IMR-90 (cell line): Measurements from ENCODE around the gene PFKP. TPM values are rescaled to one million over a fixed set of nuclear protein-coding genes. Genes with fewer than 3 reads are reported as not detected.

ENCODE experiments used
- ATAC-seq: fragments of 200-7000 bp; cut with Tn5 transposase; 2 replicates; pipeline ENCODE4 v1.9.1; 2020; ENCODE audit warnings: low read depth, mild to moderate bottlenecking, moderate library complexity
- BruUV-seq: library from RNA; stranded (reverse); fragments of 400-500 nt; replicated peaks from 2 replicates; lab custom pipeline; 2021; lab: Mats Ljungman, UMichigan
- CTCF ChIA-PET: fragments of 300-600 bp; formaldehyde crosslinking; extraction: SDS; loops from one replicate; lab custom pipeline; 2021; ENCODE audit warnings: antibody characterized with exemption; lab: Yijun Ruan, JAX
- POLR2A ChIA-PET: fragments of 300-600 bp; sonication (Branson Sonifier 250); formaldehyde crosslinking; loops from one replicate; lab custom pipeline; 2022; ENCODE audit warnings: antibody characterized with exemption; ENCODE audit not compliant: unreplicated experiment; lab: Charles Lee
- DNase-seq: peaks from one replicate; pipeline ENCODE4 v3.0.0; 2013
- H2AFZ ChIP-seq: replicated peaks from 2 replicates; pipeline ENCODE3; 2013; ENCODE audit warnings: low read length, mild to moderate bottlenecking; ENCODE audit not compliant: poor library complexity
- H2AK5ac ChIP-seq: 2 replicates; pipeline ENCODE4 v1.6.1; 2013; ENCODE audit warnings: low read depth, low read length, inconsistent platforms
- H2AK9ac ChIP-seq: replicated peaks from 2 replicates; pipeline ENCODE3; 2013; ENCODE audit warnings: mild to moderate bottlenecking, low read depth, low read length, moderate library complexity; ENCODE audit not compliant: poor library complexity
- H2BK120ac ChIP-seq: 2 replicates; pipeline ENCODE4 v1.6.1; 2013; ENCODE audit warnings: low read depth, low read length, inconsistent platforms
- H2BK15ac ChIP-seq: 3 replicates; pipeline ENCODE4 v1.6.1; 2013; ENCODE audit warnings: low read depth, low read length, inconsistent platforms
- H2BK20ac ChIP-seq: 2 replicates; pipeline ENCODE4 v1.6.1; 2013; ENCODE audit warnings: low read depth, mild to moderate bottlenecking, inconsistent platforms, low read length, moderate library complexity
- H2BK5ac ChIP-seq: 2 replicates; pipeline ENCODE4 v1.6.1; 2013; ENCODE audit warnings: mild to moderate bottlenecking, low read depth, low read length, inconsistent platforms; ENCODE audit not compliant: poor library complexity, severe bottlenecking
- H3K14ac ChIP-seq: replicated peaks from 2 replicates; pipeline ENCODE4 v1.6.1; 2013; ENCODE audit warnings: low read depth, low read length, inconsistent platforms
- H3K18ac ChIP-seq: 2 replicates; pipeline ENCODE4 v1.6.1; 2013; ENCODE audit warnings: low read depth, low read length, control low read depth
- H3K23ac ChIP-seq: 2 replicates; pipeline ENCODE4 v1.6.1; 2013; ENCODE audit warnings: low read depth, low read length, inconsistent platforms
- H3K27ac ChIP-seq: 2 replicates; pipeline ENCODE4 v1.5.1; 2013; ENCODE audit warnings: mild to moderate bottlenecking, control low read depth, low read length; ENCODE audit not compliant: insufficient read depth
- H3K27me3 ChIP-seq: 2 replicates; pipeline ENCODE4 v1.6.1; 2013; ENCODE audit warnings: low read length; ENCODE audit not compliant: control insufficient read depth, insufficient read depth
- H3K36me3 ChIP-seq: 2 replicates; pipeline ENCODE4 v1.6.1; 2013; ENCODE audit warnings: low read length, mixed read lengths; ENCODE audit not compliant: control insufficient read depth, insufficient read depth
- H3K4ac ChIP-seq: 2 replicates; pipeline ENCODE4 v1.6.1; 2013; ENCODE audit warnings: low read depth, low read length, inconsistent platforms
- H3K4me1 ChIP-seq: 2 replicates; pipeline ENCODE4 v1.6.1; 2013; ENCODE audit warnings: low read length, mixed read lengths; ENCODE audit not compliant: control insufficient read depth, insufficient read depth
- H3K4me2 ChIP-seq: 2 replicates; pipeline ENCODE4 v1.6.1; 2013; ENCODE audit warnings: low read depth, mild to moderate bottlenecking, control low read depth, low read length, moderate library complexity
- H3K4me3 ChIP-seq: 2 replicates; pipeline ENCODE4 v1.5.1; 2013; ENCODE audit warnings: low read depth, mild to moderate bottlenecking, control low read depth, low read length, moderate library complexity; ENCODE audit not compliant: insufficient read depth
- H3K56ac ChIP-seq: 2 replicates; pipeline ENCODE4 v1.6.1; 2013; ENCODE audit warnings: low read length, inconsistent platforms; ENCODE audit not compliant: insufficient read depth; ENCODE audit errors: extremely low read depth
- H3K79me1 ChIP-seq, 2 experiments: 2 replicates each; pipeline ENCODE4 v1.6.1; 2013; ENCODE audit warnings: low read length in 2 of 2, inconsistent platforms in 1 of 2, low read depth in 1 of 2
- H3K9ac ChIP-seq: 2 replicates; pipeline ENCODE4 v1.6.1; 2013; ENCODE audit warnings: low read depth, low read length, control low read depth
- H3K9me1 ChIP-seq: 2 replicates; pipeline ENCODE4 v1.6.1; 2013; ENCODE audit warnings: low read length, inconsistent platforms; ENCODE audit not compliant: insufficient read depth
- H3K9me3 ChIP-seq: 2 replicates; pipeline ENCODE4 v1.6.1; 2013; ENCODE audit warnings: low read length; ENCODE audit not compliant: control insufficient read depth, insufficient read depth
- H4K20me1 ChIP-seq: 2 replicates; pipeline ENCODE4 v1.6.1; 2013; ENCODE audit warnings: low read length, inconsistent platforms; ENCODE audit not compliant: insufficient read depth
- H4K5ac ChIP-seq: 2 replicates; pipeline ENCODE4 v1.6.1; 2013; ENCODE audit warnings: mild to moderate bottlenecking, low read depth, low read length, control low read depth
- H4K8ac ChIP-seq, 2 experiments: 2 replicates each; pipeline ENCODE4 v1.6.1; 2013; ENCODE audit warnings: low read depth in 2 of 2, low read length in 2 of 2, control low read depth in 1 of 2, inconsistent platforms in 1 of 2
- H4K91ac ChIP-seq: 2 replicates; pipeline ENCODE4 v1.6.1; 2013; ENCODE audit warnings: low read depth, low read length, inconsistent platforms; ENCODE audit not compliant: insufficient read depth
- BHLHE40 ChIP-seq: fragments of 150-350 bp; IDR thresholded peaks from 2 replicates; pipeline ENCODE4 v1.6.1; 2016; ENCODE audit warnings: mild to moderate bottlenecking, low read depth, low read length
- ELK1 ChIP-seq: fragments of 150-350 bp; IDR thresholded peaks from 2 replicates; pipeline ENCODE4 v1.6.1; 2016; ENCODE audit warnings: low read depth, mild to moderate bottlenecking, low read length, moderate library complexity, borderline replicate concordance
- MAFK ChIP-seq: IDR thresholded peaks from 2 replicates; pipeline ENCODE4 v1.6.1; 2012; ENCODE audit warnings: low read depth, low read length, improper control_type of control experiment
- MAZ ChIP-seq: IDR thresholded peaks from 2 replicates; pipeline ENCODE4 v1.6.1; 2012; ENCODE audit warnings: low read depth, mild to moderate bottlenecking, low read length, improper control_type of control experiment, moderate library complexity, borderline replicate concordance
- MXI1 ChIP-seq: IDR thresholded peaks from 2 replicates; pipeline ENCODE4 v1.6.1; 2012; ENCODE audit warnings: low read depth, mild to moderate bottlenecking, low read length, moderate library complexity, borderline replicate concordance
- NFE2L2 ChIP-seq: fragments of 150-350 bp; IDR thresholded peaks from 2 replicates; pipeline ENCODE4 v1.6.1; 2016; ENCODE audit warnings: low read depth, mild to moderate bottlenecking, low read length
- POLR2A ChIP-seq: IDR thresholded peaks from 2 replicates; pipeline ENCODE4 v1.6.1; 2012; ENCODE audit warnings: mild to moderate bottlenecking, low read depth, low read length
- RCOR1 ChIP-seq: IDR thresholded peaks from 2 replicates; pipeline ENCODE4 v1.6.1; 2012; ENCODE audit warnings: mild to moderate bottlenecking, low read length, improper control_type of control experiment; ENCODE audit not compliant: insufficient replicate concordance
- RFX5 ChIP-seq: IDR thresholded peaks from 2 replicates; pipeline ENCODE4 v1.8.0; 2012; ENCODE audit warnings: low read depth, mild to moderate bottlenecking, low read length, moderate library complexity
- SMC3 ChIP-seq: fragments of 150-350 bp; IDR thresholded peaks from 2 replicates; pipeline ENCODE4 v1.6.1; 2016; ENCODE audit warnings: low read depth, mild to moderate bottlenecking, antibody characterized with exemption, low read length, moderate library complexity
- USF2 ChIP-seq: fragments of 150-350 bp; IDR thresholded peaks from 2 replicates; pipeline ENCODE4 v1.6.1; 2017; ENCODE audit warnings: mild to moderate bottlenecking, antibody characterized with exemption, low read length, low read depth
- WGBS, 2 experiments: methylation state at CpG; one replicate each; pipeline versions ENCODE4 v1.1.5 to v1.1.7; 2013; ENCODE audit warnings: missing lambda C conversion rate in 2 of 2; ENCODE audit not compliant: insufficient read length in 1 of 2; ENCODE audit errors: extremely low coverage in 2 of 2; 5-methylcytosine and 5-hydroxymethylcytosine counted together
- dilution Hi-C: fragments of 300-500 bp; cut with HindIII; formaldehyde crosslinking; loops from one replicate; pipeline ENCODE4 v1.14.3; 2018; ENCODE audit warnings: low sequenced_read_pairs; ENCODE audit not compliant: unreplicated experiment
- in situ Hi-C: fragments of 300-500 bp; cut with MboI; formaldehyde crosslinking; loops from 3 replicates; pipeline ENCODE4 v1.14.3; 2019; ENCODE audit warnings: low sequenced_read_pairs, inconsistent platforms, mixed read lengths
- intact Hi-C: fragments of 100-400 bp; cut with micrococcal nuclease; formaldehyde crosslinking; loops from 2 replicates; pipeline ENCODE4 v1.10.0; 2022
- polyA plus RNA-seq, 3 experiments: library from polyadenylated mRNA; depleted of rRNA; stranded (reverse); fragments of >200 nt; gene quantifications; 2 replicates each; pipeline ENCODE4 v1.2.3, GENCODE V29; 2012; ENCODE audit warnings: low replicate concordance in 1 of 3
- total RNA-seq: library from RNA; depleted of rRNA; stranded (reverse); fragments of >200 nt; gene quantifications from 2 replicates; pipeline ENCODE4 v1.2.3, GENCODE V29; 2012

The PFKP gene
- total and polyA plus RNA-seq, 2 of the 4 experiments (the other 2 are of a cell fraction) = 223 to 294 TPM

- dilution Hi-C loops = loop anchor here (25.0 kb wide), 1 partner anchor 91 kb away; no protein-coding TSS in a partner anchor
- no peak for ATAC-seq
- no TSS peak for BruUV-seq
- ChIA-PET POLR2A (no interaction called here), CTCF (no interaction called here)
- Histone ChIP-seq H3K36me3 (no peaks in the 10 kb centered on the region), H3K4me3 (no peak overlapping the region), H2AK5ac (no peak overlapping the region), H3K4ac (no peak overlapping the region; the same call in 1 of the 2 replicates), H3K9me1 (no peaks in the 10 kb centered on the region; the same call in 1 of the 2 replicates), H3K79me1 (no peaks in the 10 kb centered on the region), H4K91ac (no peak overlapping the region), H3K4me2 (no peak overlapping the region), H4K20me1 (no peaks in the 10 kb centered on the region), H2BK15ac (no peak overlapping the region), H2AFZ (no peak overlapping the region), H3K23ac (no peak overlapping the region), H3K56ac (no peak overlapping the region), H3K9ac (no peak overlapping the region), H3K14ac (no peak overlapping the region), H3K27me3 (peaks cover 2% of the 10 kb centered on the region; the same call in 1 of the 2 replicates), H2AK9ac (no peak overlapping the region), H2BK5ac (no peak overlapping the region), H3K27ac (no peak overlapping the region), H2BK20ac (no peak overlapping the region), H4K5ac (no peak overlapping the region), H2BK120ac (no peak overlapping the region), H4K8ac (no peak overlapping the region), H3K9me3 (0 out of 2 replicates have a peak, but pooled peaks cover 3% of the 10 kb centered on the region), H3K4me1 (no peaks in the 10 kb centered on the region; the same call in none of the 2 replicates), H3K18ac (no peak overlapping the region)
- no peak for DNase-seq
- WGBS, 2 experiments = no CpG with 5 or more reads among the region's 3 CpGs
- intact Hi-C loops = no loop called here
- in situ Hi-C loops = no loop called here
- TF ChIP-seq SMC3 (no peak), MAFK (no peak), NFE2L2 (no peak), MAZ (no peak), USF2 (no peak), POLR2A (no peak), RCOR1 (no peak), MXI1 (no peak), BHLHE40 (no peak), RFX5 (no peak), ELK1 (no peak)
Observed at GRCh38 chr10:3027866-3028265, 39.5 kb upstream of the PFKP start.
